K562 (cell line): Measurements from ENCODE around the gene PBRM1. TPM values are rescaled to one million over a fixed set of nuclear protein-coding genes. Genes with fewer than 3 reads are reported as not detected.

Source experiments
- BCOR ChIP-seq: fragments of 450-650 bp; IDR thresholded peaks from 2 replicates; pipeline ENCODE4 v1.6.1; 2016
- POLR2AphosphoS5 ChIP-seq: IDR thresholded peaks from 2 replicates; pipeline ENCODE4 v1.6.1; 2011; ENCODE audit warnings: mild to moderate bottlenecking, low read depth, low read length, moderate library complexity; ENCODE audit not compliant: control insufficient read depth, insufficient read depth
- STAT5B ChIP-seq: fragments of 250-450 bp; sonication (Bioruptor Pico); IDR thresholded peaks from 2 replicates; pipeline ENCODE4 v1.8.0; 2021; ENCODE audit warnings: mild to moderate bottlenecking, inconsistent platforms
- THRAP3 ChIP-seq: fragments of 450-650 bp; IDR thresholded peaks from 2 replicates; pipeline ENCODE4 v1.6.1; 2016; ENCODE audit warnings: mild to moderate bottlenecking, inconsistent platforms, borderline replicate concordance
- TRIM24 ChIP-seq, 2 experiments: fragments of 450-650 bp; IDR thresholded peaks; 2 replicates each; pipeline ENCODE4 v1.6.1; 2016
- ZNF583 ChIP-seq: fragments of 250-450 bp; sonication (Bioruptor Pico); IDR thresholded peaks from 2 replicates; pipeline ENCODE4 v1.4.0; 2020
- ZNF717 ChIP-seq: fragments of 250-450 bp; sonication (Bioruptor Pico); IDR thresholded peaks from 2 replicates; pipeline ENCODE4 v1.5.0; 2021
- ZNF780A ChIP-seq: fragments of 250-450 bp; sonication (Bioruptor Pico); IDR thresholded peaks from 2 replicates; pipeline ENCODE4 v1.5.0; 2021; ENCODE audit warnings: mild to moderate bottlenecking
- polyA plus RNA-seq, 8 experiments: library from polyadenylated mRNA; depleted of rRNA in 4 of 8; stranded (reverse) in 5 of 8; unstranded in 3 of 8; fragments of >200 nt; fragmentation: Nextera tagmentation in 2 of 8; fragmentation: Illumina TruSeq in 1 of 8; extraction: Ambion mirVana in 2 of 8; extraction: Trizol in 1 of 8; gene quantifications; 2 replicates each; pipeline versions ENCODE4 v1.2.1 to v1.2.3, GENCODE V29; 2011 to 2014; ENCODE audit warnings: inconsistent platforms in 1 of 8, missing spikeins in 1 of 8
- total RNA-seq, 7 experiments: library from RNA; depleted of rRNA in 6 of 7; stranded (reverse); fragments of >200 nt in 6 of 7; fragmentation: Illumina TruSeq in 2 of 7; extraction: Trizol in 2 of 7; gene quantifications; 2 replicates each; pipeline versions ENCODE4 v1.2.1 to v1.2.3, GENCODE V29; 2011 to 2021; ENCODE audit warnings: low replicate concordance in 1 of 7
- TF ChIP-seq, protein P1 (sequence below), 2 experiments: fragments of 450-650 bp; IDR thresholded peaks; 2 replicates each; pipeline ENCODE4 v1.6.1; 2018; ENCODE audit warnings: mild to moderate bottlenecking in 2 of 2, low read depth in 1 of 2; ENCODE audit not compliant: partially characterized antibody in 2 of 2

The PBRM1 gene
- total and polyA plus RNA-seq, 9 of the 15 experiments (the other 6 are each of a cell fraction or from before 2014, with no cell fraction given) = 3.9 to 31.8 (median 19.0) TPM

DNA sequence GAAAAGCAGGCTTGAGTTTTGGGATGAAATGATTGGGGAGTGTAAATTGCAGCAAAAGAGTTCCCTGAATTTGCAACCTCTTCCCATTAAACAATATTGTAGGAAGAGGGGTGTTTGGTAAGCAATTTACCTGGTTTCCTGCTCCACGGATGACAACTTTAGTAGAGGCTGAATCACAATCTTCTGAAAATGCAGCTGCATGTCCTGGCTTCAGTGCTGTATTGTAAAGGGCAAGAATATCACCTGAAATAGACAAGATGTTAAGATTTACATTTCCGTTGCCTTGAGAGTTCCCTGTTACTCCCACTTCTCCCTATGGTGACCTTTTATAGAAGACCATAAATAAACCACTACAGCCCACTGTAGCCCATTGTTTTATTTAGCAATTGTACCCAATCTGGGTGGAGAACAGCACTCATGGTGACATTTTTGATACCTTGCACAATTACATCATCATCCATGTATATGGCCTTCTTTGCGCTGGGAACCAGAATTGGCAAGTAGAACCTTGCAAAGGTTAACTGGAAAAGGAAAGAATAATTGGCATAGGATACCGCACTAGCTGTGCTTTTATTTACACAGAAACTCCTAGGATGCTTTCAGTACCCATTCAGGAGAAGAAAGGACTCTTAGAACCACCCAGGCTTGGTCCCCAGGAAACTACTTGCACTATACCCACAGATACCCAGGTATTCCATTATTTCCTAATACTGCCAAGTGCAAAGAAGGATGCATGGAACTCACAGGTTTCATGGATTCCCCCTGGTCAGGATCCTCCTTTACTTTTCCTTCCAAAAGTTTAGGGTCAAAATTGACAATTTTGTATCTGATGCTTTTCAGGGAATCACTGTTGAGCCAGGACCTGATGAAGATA, 10.3 kb upstream of the PBRM1 start (continued):
- peak; percentile 20; the same call in 1 of the 2 replicates for TF ChIP-seq POLR2AphosphoS5
- TF ChIP-seq ZNF717 (CRISPR knock-in tag) = no peak
- no peak for TF ChIP-seq BCOR
- TF ChIP-seq, protein P1, sequence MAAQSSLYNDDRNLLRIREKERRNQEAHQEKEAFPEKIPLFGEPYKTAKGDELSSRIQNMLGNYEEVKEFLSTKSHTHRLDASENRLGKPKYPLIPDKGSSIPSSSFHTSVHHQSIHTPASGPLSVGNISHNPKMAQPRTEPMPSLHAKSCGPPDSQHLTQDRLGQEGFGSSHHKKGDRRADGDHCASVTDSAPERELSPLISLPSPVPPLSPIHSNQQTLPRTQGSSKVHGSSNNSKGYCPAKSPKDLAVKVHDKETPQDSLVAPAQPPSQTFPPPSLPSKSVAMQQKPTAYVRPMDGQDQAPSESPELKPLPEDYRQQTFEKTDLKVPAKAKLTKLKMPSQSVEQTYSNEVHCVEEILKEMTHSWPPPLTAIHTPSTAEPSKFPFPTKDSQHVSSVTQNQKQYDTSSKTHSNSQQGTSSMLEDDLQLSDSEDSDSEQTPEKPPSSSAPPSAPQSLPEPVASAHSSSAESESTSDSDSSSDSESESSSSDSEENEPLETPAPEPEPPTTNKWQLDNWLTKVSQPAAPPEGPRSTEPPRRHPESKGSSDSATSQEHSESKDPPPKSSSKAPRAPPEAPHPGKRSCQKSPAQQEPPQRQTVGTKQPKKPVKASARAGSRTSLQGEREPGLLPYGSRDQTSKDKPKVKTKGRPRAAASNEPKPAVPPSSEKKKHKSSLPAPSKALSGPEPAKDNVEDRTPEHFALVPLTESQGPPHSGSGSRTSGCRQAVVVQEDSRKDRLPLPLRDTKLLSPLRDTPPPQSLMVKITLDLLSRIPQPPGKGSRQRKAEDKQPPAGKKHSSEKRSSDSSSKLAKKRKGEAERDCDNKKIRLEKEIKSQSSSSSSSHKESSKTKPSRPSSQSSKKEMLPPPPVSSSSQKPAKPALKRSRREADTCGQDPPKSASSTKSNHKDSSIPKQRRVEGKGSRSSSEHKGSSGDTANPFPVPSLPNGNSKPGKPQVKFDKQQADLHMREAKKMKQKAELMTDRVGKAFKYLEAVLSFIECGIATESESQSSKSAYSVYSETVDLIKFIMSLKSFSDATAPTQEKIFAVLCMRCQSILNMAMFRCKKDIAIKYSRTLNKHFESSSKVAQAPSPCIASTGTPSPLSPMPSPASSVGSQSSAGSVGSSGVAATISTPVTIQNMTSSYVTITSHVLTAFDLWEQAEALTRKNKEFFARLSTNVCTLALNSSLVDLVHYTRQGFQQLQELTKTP (IDR thresholded peaks at IDR 0.05; ENCODE audit: low read depth in 1 of 2, partially characterized antibody in 2 of 2) = no peak
- no peak for TF ChIP-seq THRAP3
- TF ChIP-seq STAT5B = no peak
- no peak for TF ChIP-seq ZNF780A (CRISPR knock-in tag)
- TF ChIP-seq TRIM24 (IDR thresholded peaks at IDR 0.05) = no peak
- TF ChIP-seq ZNF583 (CRISPR knock-in tag) = no peak
